BLaER1 (cell line): ENCODE results near the gene FGD5.
"Not testable (repeated sequence)": the region's sequence is repeated elsewhere in the genome, so short reads cannot be mapped to it uniquely, and the experiment has no call there.

ENCODE experiments used
- H3K27ac ChIP-seq: shearing (Covaris generic); formaldehyde crosslinking; 2 replicates; pipeline ENCODE4 v1.8.1; 2022
- H3K27me3 ChIP-seq: shearing (Covaris generic); formaldehyde crosslinking; 2 replicates; pipeline ENCODE4 v1.8.1; 2022
- H3K36me3 ChIP-seq: shearing (Covaris generic); formaldehyde crosslinking; 2 replicates; pipeline ENCODE4 v1.8.1; 2022
- H3K4me1 ChIP-seq: shearing (Covaris generic); formaldehyde crosslinking; 2 replicates; pipeline ENCODE4 v1.8.1; 2022
- H3K4me2 ChIP-seq: shearing (Covaris generic); formaldehyde crosslinking; 2 replicates; pipeline ENCODE4 v1.8.1; 2022
- H3K4me3 ChIP-seq: shearing (Covaris generic); formaldehyde crosslinking; 2 replicates; pipeline ENCODE4 v1.8.1; 2022
- H3K9ac ChIP-seq: shearing (Covaris generic); formaldehyde crosslinking; 2 replicates; pipeline ENCODE4 v1.8.1; 2022
- H3K9me3 ChIP-seq: shearing (Covaris generic); formaldehyde crosslinking; 2 replicates; pipeline ENCODE4 v1.8.1; 2022
- H4K20me1 ChIP-seq: shearing (Covaris generic); formaldehyde crosslinking; 2 replicates; pipeline ENCODE4 v1.8.1; 2022
- Cebpa-rat ChIP-seq: shearing (Covaris generic); IDR thresholded peaks from 2 replicates; pipeline ENCODE4 v1.8.1; 2022

The FGD5 gene

GRCh38 chr3:14805961-14806537 is 12.7 kb upstream of the FGD5 start:
- H3K9ac ChIP-seq: no peak overlapping the region
- no peak overlapping the region for H3K4me3 ChIP-seq
- peaks cover 36% of the 10 kb centered on the region for H3K4me1 ChIP-seq
- no peaks in the 10 kb centered on the region for H4K20me1 ChIP-seq
- no peaks in the 10 kb centered on the region for H3K36me3 ChIP-seq
- H3K9me3 ChIP-seq: peaks cover 11% of the 10 kb centered on the region
- H3K27me3 ChIP-seq: peaks cover 19% of the 10 kb centered on the region
- TF ChIP-seq Cebpa-rat: no peak
- no peak overlapping the region for H3K27ac ChIP-seq
- H3K4me2 ChIP-seq: no peak overlapping the region

- Histone ChIP-seq H3K4me1 (peaks cover 36% of the 10 kb centered on the region), H4K20me1 (no peaks in the 10 kb centered on the region), H3K36me3 (no peaks in the 10 kb centered on the region), H3K27me3 (peaks cover 26% of the 10 kb centered on the region), H3K9me3 (peaks cover 16% of the 10 kb centered on the region), H3K4me2 (peak overlapping the region; percentile 15; the same call in 1 of the 2 replicates), H3K4me3 (no peak overlapping the region), H3K9ac (no peak overlapping the region), H3K27ac (no peak overlapping the region)
- TF ChIP-seq Cebpa-rat: no peak
These were observed 12.0 kb upstream of the FGD5 start for GRCh38 chr3:14806641-14807263.

- Histone ChIP-seq H3K4me1 (peaks cover 36% of the 10 kb centered on the region), H3K4me3 (no peak overlapping the region), H4K20me1 (no peaks in the 10 kb centered on the region), H3K27me3 (peaks cover 39% of the 10 kb centered on the region), H3K36me3 (no peaks in the 10 kb centered on the region), H3K9ac (no peak overlapping the region), H3K4me2 (no peak overlapping the region), H3K27ac (no peak overlapping the region), H3K9me3 (peaks cover 16% of the 10 kb centered on the region)
- no peak for TF ChIP-seq Cebpa-rat
These were observed 10.7 kb upstream of the FGD5 start for GRCh38 chr3:14808025-14808424.

- no peak for TF ChIP-seq Cebpa-rat
- Histone ChIP-seq H3K4me1 (peaks cover 33% of the 10 kb centered on the region), H3K4me2 (no peak overlapping the region), H3K27ac (no peak overlapping the region), H3K9me3 (peaks cover 16% of the 10 kb centered on the region), H3K27me3 (peaks cover 44% of the 10 kb centered on the region), H4K20me1 (no peaks in the 10 kb centered on the region), H3K9ac (no peak overlapping the region), H3K4me3 (no peak overlapping the region), H3K36me3 (no peaks in the 10 kb centered on the region)
These were observed 10.1 kb upstream of the FGD5 start for GRCh38 chr3:14808502-14809266.

GRCh38 chr3:14809611-14810010 is 9.2 kb upstream of the FGD5 start:
- not testable (repeated sequence) for H3K9ac ChIP-seq, H4K20me1 ChIP-seq, H3K27ac ChIP-seq, H3K4me2 ChIP-seq, H3K36me3 ChIP-seq, H3K4me3 ChIP-seq
- Histone ChIP-seq H3K27me3 (peaks cover 44% of the 10 kb centered on the region), H3K4me1 (peaks cover 24% of the 10 kb centered on the region), H3K9me3 (peaks cover 16% of the 10 kb centered on the region)

- no peak for TF ChIP-seq Cebpa-rat
- Histone ChIP-seq H4K20me1 (no peaks in the 10 kb centered on the region), H3K9ac (no peak overlapping the region), H3K36me3 (no peaks in the 10 kb centered on the region), H3K4me1 (peaks cover 18% of the 10 kb centered on the region), H3K4me2 (no peak overlapping the region), H3K27me3 (peaks cover 44% of the 10 kb centered on the region), H3K27ac (no peak overlapping the region), H3K4me3 (no peak overlapping the region), H3K9me3 (peaks cover 16% of the 10 kb centered on the region)
These were observed 8.5 kb upstream of the FGD5 start for GRCh38 chr3:14810070-14810791.

GRCh38 chr3:14810801-14811661 is 7.7 kb upstream of the FGD5 start:
- H3K4me2 ChIP-seq: no peak overlapping the region
- no peak overlapping the region for H3K27ac ChIP-seq
- no peaks in the 10 kb centered on the region for H3K36me3 ChIP-seq
- no peak overlapping the region for H3K4me3 ChIP-seq
- peaks cover 14% of the 10 kb centered on the region for H3K4me1 ChIP-seq
- no peak for TF ChIP-seq Cebpa-rat
- H3K27me3 ChIP-seq: peaks cover 44% of the 10 kb centered on the region
- peaks cover 16% of the 10 kb centered on the region for H3K9me3 ChIP-seq
- no peak overlapping the region for H3K9ac ChIP-seq
- no peaks in the 10 kb centered on the region for H4K20me1 ChIP-seq

GRCh38 chr3:14811684-14812083 is 7.1 kb upstream of the FGD5 start:
- no peak overlapping the region for H3K9ac ChIP-seq

GRCh38 chr3:14812196-14812790 is 6.5 kb upstream of the FGD5 start:
- H3K27me3 ChIP-seq: peaks cover 44% of the 10 kb centered on the region
- H3K9ac ChIP-seq: no peak overlapping the region
- H3K4me1 ChIP-seq: 0 out of 2 replicates have a peak, but pooled peaks cover 2% of the 10 kb centered on the region
- no peak overlapping the region for H3K4me2 ChIP-seq
- TF ChIP-seq Cebpa-rat: no peak
- H3K4me3 ChIP-seq: no peak overlapping the region
- peaks cover 16% of the 10 kb centered on the region for H3K9me3 ChIP-seq
- H4K20me1 ChIP-seq: no peaks in the 10 kb centered on the region
- H3K36me3 ChIP-seq: no peaks in the 10 kb centered on the region
- no peak overlapping the region for H3K27ac ChIP-seq

More at GRCh38 chr3:14811684-14812083, 7.1 kb upstream of the FGD5 start:
- no peak for TF ChIP-seq Cebpa-rat
- Histone ChIP-seq H3K27ac (no peak overlapping the region), H3K4me1 (peaks cover 8% of the 10 kb centered on the region), H3K4me2 (no peak overlapping the region), H3K4me3 (no peak overlapping the region), H3K9me3 (peaks cover 16% of the 10 kb centered on the region), H3K27me3 (peaks cover 44% of the 10 kb centered on the region), H3K36me3 (no peaks in the 10 kb centered on the region), H4K20me1 (no peaks in the 10 kb centered on the region)
